Measurements from ENCODE around the gene ANKRD52. TPM values are rescaled to one million over a fixed set of nuclear protein-coding genes. Genes with fewer than 3 reads are reported as not detected.

The ANKRD52 gene
- total and polyA plus RNA-seq, 4 donors = 5.4 to 13.6 (median 9.3) TPM

GRCh38 chr12:56224954-56225353, 33.2 kb downstream of the ANKRD52 start:
- Histone ChIP-seq H3K27me3 (ENCODE audit: control insufficient read depth in 4 of 4, insufficient read depth in 4 of 4, low read length in 3 of 4) (no peaks in the 10 kb centered on the region), H3K9ac (ENCODE audit: low read depth in 1 of 2, low read length in 2 of 2) (no peak overlapping the region), H3K4me1 (ENCODE audit: control insufficient read depth in 4 of 4, insufficient read depth in 4 of 4, low read length in 3 of 4) (peaks cover 4 to 46% (median 35%) of the 10 kb centered on the region in 4 donors), H3K4me3 (ENCODE audit: low read depth in 1 of 3, low read length in 3 of 3) (peak overlapping the region in 2 of 3 donors; percentile 69 to 90), H3K27ac (ENCODE audit: low read depth in 1 of 2, low read length in 2 of 2) (peak overlapping the region in 1 of 2 donors; percentile 51), H3K9me3 (ENCODE audit: control insufficient read depth in 4 of 4, low read length in 3 of 4) (no peaks in the 10 kb centered on the region), H3K36me3 (ENCODE audit: control insufficient read depth in 4 of 4, insufficient read depth in 3 of 4, low read depth in 1 of 4, low read length in 3 of 4) (peaks cover 0 to 2% (median 0%) of the 10 kb centered on the region in 4 donors)
- WGBS = 78% methylated on average over 11 of the region's 11 CpGs
- no peak for DNase-seq (ENCODE audit: low spot score)
- TF ChIP-seq ZBTB33 (IDR thresholded peaks at IDR 0.05) (no peak), FOXA2 (IDR thresholded peaks at IDR 0.05) (no peak), FOXA1 (IDR thresholded peaks at IDR 0.05) (no peak), YY1 (IDR thresholded peaks at IDR 0.05) (no peak), RXRA (IDR thresholded peaks at IDR 0.05) (no peak), JUND (IDR thresholded peaks at IDR 0.05) (no peak), HNF4A (conservative IDR thresholded peaks at IDR 0.05) (no peak), CTCF (IDR thresholded peaks at IDR 0.05; ENCODE audit: low read depth, low read length, missing input control) (no peak), TAF1 (conservative IDR thresholded peaks at IDR 0.05) (no peak), GABPA (IDR thresholded peaks at IDR 0.05 in 1 of 2, conservative IDR thresholded peaks at IDR 0.05 in 1 of 2) (no peak), HNF4G (IDR thresholded peaks at IDR 0.05) (no peak), ATF3 (IDR thresholded peaks at IDR 0.05) (no peak), MAX (IDR thresholded peaks at IDR 0.05) (no peak), REST (IDR thresholded peaks at IDR 0.05) (no peak), SP1 (IDR thresholded peaks at IDR 0.05) (no peak), RAD21 (IDR thresholded peaks at IDR 0.05) (no peak)

Data from liver (tissue), 9 donors.